Hindlimb muscle (tissue), 1 donor: ENCODE measurements around the gene XKR7. TPM values are rescaled to one million over a fixed set of nuclear protein-coding genes. Genes with fewer than 3 reads are reported as not detected.
"Not testable (repeated sequence)": the region's sequence is repeated elsewhere in the genome, so short reads cannot be mapped to it uniquely, and the experiment has no call there.

Experiments used
- DNase-seq: peaks from one replicate; pipeline ENCODE4 v3.0.0-alpha.2; 2013
- polyA plus RNA-seq: library from polyadenylated mRNA; unstranded; fragments of 120-200 nt; gene quantifications from one replicate; pipeline ENCODE4 v1.2.1, GENCODE V29; 2013; ENCODE audit not compliant: insufficient read length

The XKR7 gene
- polyA plus RNA-seq, result 0.05 TPM

GRCh38 chr20:31967830-31968249, at the start of gene XKR7:
Gene XKR7 (plus strand): TSS chr20:31968151. CDS start chr20:31968176, 25 bp downstream.
- no peak for DNase-seq

GRCh38 chr20:31918466-31919105, 49.4 kb upstream of the XKR7 start:
- no peak for DNase-seq

- DNase-seq, result no peak
These were observed 48.4 kb upstream of the XKR7 start for GRCh38 chr20:31919410-31920155.

DNA sequence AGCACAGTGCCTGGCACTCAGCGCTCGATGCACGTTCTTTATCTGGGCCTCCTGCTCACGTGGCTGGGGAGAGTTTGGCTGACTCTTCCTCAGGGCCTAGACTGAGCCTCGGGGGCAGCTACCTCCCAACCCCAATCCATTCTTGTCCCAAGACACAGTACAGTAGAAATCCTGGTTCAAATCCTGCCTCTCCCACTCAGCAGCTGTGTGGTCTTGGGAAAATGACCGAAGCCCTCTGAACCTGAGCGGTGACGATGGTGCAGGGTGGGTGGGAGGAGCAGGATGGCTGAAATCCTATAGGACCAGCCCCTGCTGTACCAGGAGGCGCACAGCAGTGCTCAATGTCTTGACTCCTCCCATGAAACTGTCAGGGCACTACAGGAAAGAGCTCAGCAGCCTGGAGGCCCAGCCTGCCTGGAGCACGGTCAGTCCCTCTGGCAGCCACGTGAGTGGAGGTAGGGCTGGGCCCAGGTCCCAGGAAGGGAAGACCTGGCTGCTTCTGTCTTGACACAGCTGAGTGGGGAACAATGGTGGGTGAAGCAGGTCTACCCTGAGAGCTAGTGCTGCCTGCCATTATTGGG, 47.6 kb upstream of the XKR7 start:
- DNase-seq, result no peak

DNA sequence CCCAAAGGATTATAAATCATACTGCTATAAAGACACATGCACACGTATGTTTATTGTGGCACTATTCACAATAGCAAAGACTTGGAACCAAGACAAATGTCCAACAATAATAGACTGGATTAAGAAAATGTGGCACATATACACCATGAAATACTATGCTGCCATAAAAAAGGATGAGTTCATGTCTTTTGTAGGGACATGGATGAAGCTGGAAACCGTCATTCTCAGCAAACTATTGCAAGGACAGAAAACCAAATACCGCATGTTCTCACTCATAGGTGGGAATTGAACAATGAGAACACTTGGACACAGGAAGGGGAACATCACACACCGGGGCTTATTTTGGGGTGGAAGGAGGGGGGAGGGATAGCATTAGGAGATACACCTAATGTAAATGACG, 46.5 kb upstream of the XKR7 start:
- not testable (repeated sequence) for DNase-seq

- no peak for DNase-seq
These were observed 45.8 kb upstream of the XKR7 start for GRCh38 chr20:31922181-31922580.

DNA sequence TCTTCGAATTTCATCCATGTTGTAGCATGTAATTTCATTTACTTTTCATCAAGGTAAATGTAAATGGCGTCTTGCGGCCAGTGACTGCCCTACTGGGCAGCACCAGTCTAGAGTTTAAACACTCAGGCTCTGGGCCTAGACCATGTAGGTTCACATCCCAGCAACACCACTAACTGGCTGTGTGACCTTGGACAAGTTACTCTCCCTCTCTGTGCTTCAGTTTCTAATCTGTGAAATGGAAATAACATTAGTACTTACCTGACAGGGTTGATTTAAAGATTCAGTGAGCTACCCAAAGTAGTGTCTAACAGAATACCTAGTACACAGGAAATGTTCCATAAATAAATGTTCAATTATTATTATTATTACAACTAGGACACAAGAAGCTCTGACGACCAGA, 45.4 kb upstream of the XKR7 start:
- no peak for DNase-seq

GRCh38 chr20:31923388-31924331, 44.3 kb upstream of the XKR7 start:
- no peak for DNase-seq

GRCh38 chr20:31924561-31924960, 43.4 kb upstream of the XKR7 start:
- DNase-seq, result no peak

DNA sequence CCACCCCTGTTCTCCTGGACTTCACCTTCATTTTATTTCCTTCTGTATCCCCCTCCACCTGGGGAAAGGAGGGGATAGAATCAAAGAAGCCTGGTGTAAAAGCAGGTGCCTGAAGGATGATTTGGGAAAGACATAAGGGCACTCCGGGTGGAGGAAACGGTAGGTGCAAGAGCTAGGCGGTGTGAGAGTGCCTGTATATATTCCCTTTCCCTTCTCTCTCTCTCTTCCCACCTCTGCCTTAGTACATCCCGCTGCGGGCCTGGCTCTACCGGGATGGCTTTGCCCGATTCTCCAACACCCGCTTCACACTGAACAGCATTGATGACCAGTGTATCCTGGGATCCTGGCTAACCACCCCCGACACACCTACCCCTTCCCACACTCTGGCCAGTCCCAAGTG, 42.3 kb upstream of the XKR7 start:
- DNase-seq, result no peak

DNA sequence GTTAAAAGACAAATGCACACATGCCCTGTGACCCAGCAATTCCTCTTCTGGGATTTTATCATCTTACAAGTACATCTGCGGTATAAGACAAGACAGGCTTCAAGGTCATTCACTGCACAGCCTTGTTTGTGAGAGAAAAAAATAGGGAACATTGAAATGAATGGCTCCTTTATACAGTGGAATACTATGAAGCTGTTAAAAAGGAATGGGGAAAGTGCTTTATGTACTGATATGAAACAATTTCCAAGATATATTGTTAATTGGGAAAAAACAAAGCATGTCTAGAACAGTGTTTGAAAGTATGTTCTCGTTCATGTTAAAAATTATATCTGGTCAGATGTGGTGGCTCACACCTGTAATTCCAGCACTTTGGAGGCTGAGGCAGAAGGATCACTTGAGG, 41.5 kb upstream of the XKR7 start:
- DNase-seq, result no peak

- DNase-seq, result no peak
These were observed 40.3 kb upstream of the XKR7 start for GRCh38 chr20:31927627-31928159.

DNA sequence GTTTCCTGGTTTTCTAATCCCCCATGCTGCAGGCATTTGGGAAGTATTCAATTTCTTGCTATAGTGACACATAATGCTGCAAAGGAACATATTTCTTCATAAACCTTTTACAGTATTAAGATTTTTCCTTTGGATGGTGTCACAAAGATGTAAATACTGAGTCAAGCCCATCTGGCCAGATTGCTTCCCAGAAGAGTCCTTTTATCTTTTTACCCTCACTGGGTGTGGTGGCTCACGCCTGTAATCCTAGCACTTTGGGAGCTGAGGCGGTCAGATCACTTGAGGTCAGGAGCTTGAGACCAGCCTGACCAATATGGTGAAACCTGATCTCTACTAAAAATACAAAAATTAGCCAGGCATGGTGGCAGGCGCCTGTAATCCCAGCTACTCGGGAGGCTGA, 38.3 kb upstream of the XKR7 start:
- not testable (repeated sequence) for DNase-seq

DNA sequence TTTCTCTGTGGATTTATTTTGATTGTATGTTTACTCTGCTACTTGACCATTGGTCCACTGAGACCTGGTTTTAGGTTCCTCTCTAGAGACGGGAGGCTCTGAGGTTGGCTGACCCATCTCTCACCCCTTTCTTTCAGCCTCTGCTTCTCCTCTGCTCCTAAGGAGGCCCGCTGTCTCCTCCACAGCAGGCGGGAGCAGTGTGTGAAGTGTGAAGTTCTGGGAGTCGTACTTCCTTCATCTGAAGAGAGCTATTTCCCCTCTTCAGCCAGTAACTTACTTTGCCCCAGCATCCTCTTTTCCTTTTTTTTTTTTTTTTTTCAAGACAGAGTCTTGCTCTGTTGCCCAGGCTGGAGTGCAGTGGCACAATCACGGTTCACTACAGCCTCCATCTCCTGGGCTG, 37.2 kb upstream of the XKR7 start:
- DNase-seq, result no peak

DNA sequence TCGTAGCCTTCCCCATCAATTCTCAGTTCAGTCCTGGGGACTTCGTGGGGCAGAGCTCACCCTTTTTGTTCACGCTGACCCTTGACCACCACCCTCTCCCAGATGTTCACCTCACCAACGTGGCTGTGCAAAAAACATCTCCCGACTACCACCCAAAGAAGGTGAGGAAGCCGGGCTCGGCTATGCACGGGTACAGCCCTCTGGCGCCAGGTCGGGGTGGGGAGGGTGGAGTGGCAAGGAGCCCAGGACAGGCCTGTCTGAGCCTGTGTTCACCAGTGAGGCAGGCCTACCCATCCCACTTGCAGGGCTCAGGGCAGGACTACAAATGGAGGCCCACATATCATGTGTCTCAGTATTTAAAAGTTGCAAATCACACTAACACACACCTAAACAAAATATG, 34.3 kb upstream of the XKR7 start:
- no peak for DNase-seq

DNA sequence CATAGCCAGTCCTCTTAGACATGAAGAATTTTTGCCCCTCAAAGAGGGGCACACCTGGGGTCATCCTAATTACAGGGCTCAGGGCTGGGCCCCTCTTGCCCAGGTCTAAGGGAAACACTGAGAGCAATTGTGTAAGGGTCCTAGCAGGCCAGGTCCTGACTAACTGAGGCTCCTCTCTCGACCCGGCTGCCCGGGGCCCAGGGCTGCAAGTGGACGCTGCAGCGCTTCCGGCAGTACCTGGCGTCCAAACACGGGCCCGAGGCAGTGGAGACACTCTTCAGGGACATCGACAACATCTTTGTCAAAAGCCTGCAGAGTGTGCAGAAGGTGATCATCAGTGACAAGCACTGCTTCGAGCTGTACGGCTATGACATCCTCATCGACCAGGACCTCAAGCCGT, 33.5 kb upstream of the XKR7 start:
- DNase-seq, result no peak

GRCh38 chr20:31934968-31935764, 32.8 kb upstream of the XKR7 start:
- no peak for DNase-seq

GRCh38 chr20:31936420-31936819, 31.5 kb upstream of the XKR7 start:
- no peak for DNase-seq

GRCh38 chr20:31937820-31938219, 30.1 kb upstream of the XKR7 start:
- no peak for DNase-seq

GRCh38 chr20:31939661-31940060, 28.3 kb upstream of the XKR7 start:
- no peak for DNase-seq

DNA sequence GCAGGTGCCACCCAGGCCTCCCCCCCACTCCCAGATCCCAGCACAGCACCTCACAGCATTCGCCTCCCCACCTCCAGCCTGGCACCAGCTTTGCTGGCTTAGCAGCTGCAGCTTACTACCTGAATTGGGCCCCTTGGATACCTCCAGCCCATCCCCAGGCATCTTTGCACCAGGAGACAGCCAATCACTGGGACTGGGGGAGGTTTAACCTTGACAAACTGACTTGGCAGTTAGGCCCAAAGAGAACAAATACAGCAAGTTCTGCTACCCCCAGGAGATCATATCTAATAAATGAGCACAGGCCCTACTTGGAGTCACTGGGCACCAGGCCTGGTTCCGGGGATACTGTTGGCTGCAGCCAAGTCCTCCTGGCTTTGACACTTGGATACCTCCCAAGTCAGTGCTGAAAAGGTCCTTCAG, 24.9 kb upstream of the XKR7 start:
- DNase-seq, result no peak

DNA sequence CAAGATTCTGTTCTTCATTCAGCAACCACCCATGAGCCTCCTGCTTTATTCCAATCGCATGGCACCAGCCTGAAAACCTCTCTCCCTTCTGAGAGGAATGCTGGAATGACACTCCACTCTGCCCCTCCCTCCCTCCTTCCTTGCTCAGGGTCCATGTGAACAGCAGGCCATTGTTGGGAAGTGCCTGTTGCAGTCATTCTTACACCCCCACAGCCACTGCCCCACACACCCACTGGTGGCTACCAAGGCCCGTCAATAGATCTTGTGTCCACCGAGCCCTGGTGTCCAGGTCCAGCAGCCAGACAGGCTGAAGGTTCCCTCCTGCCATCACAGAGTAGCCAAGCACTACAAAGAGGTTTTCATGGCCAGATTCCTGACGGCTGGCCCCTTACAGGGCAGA, 22.6 kb upstream of the XKR7 start:
- no peak for DNase-seq
